Mucosa of rectum (tissue), 2 donors: Measurements from ENCODE around the gene DAPP1.

Source experiments
- H3K27ac ChIP-seq, 2 donors: one replicate each; pipeline ENCODE4 v1.7.0; 2013; ENCODE audit warnings: inconsistent platforms in 2 of 2, low read depth in 2 of 2, low read length in 2 of 2
- H3K27me3 ChIP-seq, 2 donors: one replicate each; pipeline ENCODE4 v1.7.0; 2013; ENCODE audit warnings: low read length in 2 of 2; ENCODE audit not compliant: control insufficient read depth in 2 of 2, insufficient read depth in 2 of 2
- H3K36me3 ChIP-seq, 2 donors: one replicate each; pipeline ENCODE4 v1.7.0; 2013; ENCODE audit warnings: low read length in 2 of 2; ENCODE audit not compliant: control insufficient read depth in 2 of 2, insufficient read depth in 2 of 2
- H3K4me1 ChIP-seq, 2 donors: one replicate each; pipeline ENCODE4 v1.7.0; 2013; ENCODE audit warnings: low read length in 2 of 2, mild to moderate bottlenecking in 1 of 2; ENCODE audit not compliant: control insufficient read depth in 2 of 2, insufficient read depth in 2 of 2
- H3K4me3 ChIP-seq, 2 donors: one replicate each; pipeline ENCODE4 v1.7.0; 2013; ENCODE audit warnings: low read length in 2 of 2
- H3K9ac ChIP-seq, 2 donors: one replicate each; pipeline ENCODE4 v1.7.0; 2013; ENCODE audit warnings: low read length in 2 of 2, low read depth in 1 of 2, mild to moderate bottlenecking in 1 of 2
- H3K9me3 ChIP-seq, 2 donors: one replicate each; pipeline ENCODE4 v1.7.0; 2013; ENCODE audit warnings: low read length in 2 of 2; ENCODE audit not compliant: control insufficient read depth in 2 of 2
- donor health status: healthy.
- donor health status: Normal muscosa, but diverticular disease.

Gene DAPP1

DNA sequence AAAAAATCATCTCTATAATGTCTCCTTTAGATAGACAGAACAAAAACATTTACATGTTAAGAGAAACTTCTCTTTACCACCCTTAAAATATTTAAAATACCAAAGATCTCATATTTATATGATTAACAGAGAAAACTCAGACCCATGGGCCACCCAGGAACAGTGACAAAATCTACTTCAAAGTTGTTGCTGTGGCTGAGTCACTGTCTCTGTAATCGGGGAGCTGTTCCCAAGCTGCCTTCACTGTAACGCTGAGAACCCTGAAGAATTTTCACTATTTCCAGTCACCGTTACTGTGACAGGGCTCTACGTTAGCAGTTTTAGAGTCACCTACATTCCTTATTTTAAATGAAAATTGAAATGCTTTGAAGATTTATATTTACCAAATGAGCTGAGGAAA, 9.0 kb upstream of the DAPP1 start:
- no peak overlapping the region for H3K9ac ChIP-seq
- H3K4me1 ChIP-seq: no peaks in the 10 kb centered on the region
- H3K36me3 ChIP-seq: no peaks in the 10 kb centered on the region
- peaks cover 0 to 2% of the 10 kb centered on the region in 2 donors for H3K27me3 ChIP-seq
- no peaks in the 10 kb centered on the region for H3K9me3 ChIP-seq
- H3K27ac ChIP-seq: no peak overlapping the region
- no peak overlapping the region for H3K4me3 ChIP-seq

DNA sequence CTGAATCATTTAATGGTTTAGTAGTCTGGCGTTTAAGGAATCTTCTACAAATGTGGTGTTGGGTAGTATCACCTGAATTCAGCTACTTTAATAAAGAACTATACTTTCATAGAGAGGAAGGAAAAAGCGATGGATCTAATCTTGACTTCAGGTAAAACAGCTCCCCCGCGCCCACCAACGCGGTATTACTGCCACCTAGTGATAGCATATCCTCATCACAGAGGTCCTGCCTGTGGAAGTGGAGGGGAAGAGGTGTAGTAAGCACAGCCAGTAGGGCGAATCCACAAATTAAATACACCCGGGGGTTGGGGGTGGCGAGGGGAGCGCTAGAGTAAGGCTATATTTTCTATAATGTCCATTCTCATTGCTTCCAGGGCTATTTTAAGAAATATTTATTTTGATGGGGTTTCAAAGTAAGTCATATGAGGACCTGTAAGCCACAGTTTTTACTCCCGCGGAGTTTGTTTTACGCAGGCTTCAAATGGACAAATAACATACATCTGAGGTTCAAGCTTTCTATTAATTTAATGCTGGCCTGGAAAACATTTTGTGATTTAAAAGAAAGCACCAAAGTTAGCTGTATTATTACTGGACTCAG, 8.3 kb upstream of the DAPP1 start:
- no peaks in the 10 kb centered on the region for H3K36me3 ChIP-seq
- H3K9me3 ChIP-seq: no peaks in the 10 kb centered on the region
- no peak overlapping the region for H3K27ac ChIP-seq
- no peaks in the 10 kb centered on the region for H3K4me1 ChIP-seq
- H3K4me3 ChIP-seq: no peak overlapping the region
- no peaks in the 10 kb centered on the region for H3K27me3 ChIP-seq
- no peak overlapping the region for H3K9ac ChIP-seq

DNA sequence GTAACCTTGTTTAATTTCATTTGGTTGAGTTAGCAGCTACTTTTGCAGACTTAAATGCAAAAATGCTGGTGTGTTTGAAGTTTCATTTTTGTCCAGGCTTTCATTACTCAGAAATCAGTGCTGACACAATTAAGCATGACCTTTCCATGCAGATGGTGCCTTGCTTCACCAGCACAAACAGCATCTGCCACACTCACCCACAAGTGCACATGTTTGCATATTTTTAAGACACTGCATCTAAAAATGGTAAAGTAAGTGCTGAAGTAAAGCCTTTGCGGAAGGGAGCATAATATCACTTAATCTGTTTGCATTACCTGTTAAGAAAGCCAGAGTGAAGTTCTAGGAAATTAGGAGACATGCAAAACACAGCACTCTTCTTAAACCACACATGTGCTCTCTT, 7.3 kb upstream of the DAPP1 start:
- H3K4me3 ChIP-seq: no peak overlapping the region
- no peaks in the 10 kb centered on the region for H3K4me1 ChIP-seq
- no peaks in the 10 kb centered on the region for H3K9me3 ChIP-seq
- H3K36me3 ChIP-seq: no peaks in the 10 kb centered on the region
- H3K9ac ChIP-seq: no peak overlapping the region
- no peaks in the 10 kb centered on the region for H3K27me3 ChIP-seq
- H3K27ac ChIP-seq: no peak overlapping the region

DNA sequence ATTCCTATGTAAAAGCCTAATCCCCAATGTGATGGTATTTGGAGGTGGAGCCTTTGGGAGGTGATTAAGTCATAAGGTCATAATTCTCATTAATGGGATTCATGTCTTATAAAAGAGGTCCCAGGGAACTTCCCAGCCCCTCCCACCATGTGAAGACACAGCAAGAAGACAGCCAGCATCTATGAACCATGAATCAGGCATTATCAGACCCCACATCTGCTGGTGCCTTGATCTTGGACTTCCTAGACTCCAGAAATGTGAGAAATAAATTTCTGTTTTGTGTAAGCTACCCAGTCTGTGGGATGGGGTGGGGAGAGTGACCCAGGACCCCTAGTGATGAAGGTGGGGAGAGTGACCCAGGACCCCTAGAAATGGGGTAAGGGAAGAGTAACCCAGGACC, 6.1 kb upstream of the DAPP1 start:
- Histone ChIP-seq H3K36me3 (no peaks in the 10 kb centered on the region), H3K9me3 (no peaks in the 10 kb centered on the region), H3K4me1 (peaks cover 6 to 7% of the 10 kb centered on the region in 2 donors), H3K27ac (no peak overlapping the region), H3K4me3 (no peak overlapping the region), H3K9ac (no peak overlapping the region), H3K27me3 (no peaks in the 10 kb centered on the region)

DNA sequence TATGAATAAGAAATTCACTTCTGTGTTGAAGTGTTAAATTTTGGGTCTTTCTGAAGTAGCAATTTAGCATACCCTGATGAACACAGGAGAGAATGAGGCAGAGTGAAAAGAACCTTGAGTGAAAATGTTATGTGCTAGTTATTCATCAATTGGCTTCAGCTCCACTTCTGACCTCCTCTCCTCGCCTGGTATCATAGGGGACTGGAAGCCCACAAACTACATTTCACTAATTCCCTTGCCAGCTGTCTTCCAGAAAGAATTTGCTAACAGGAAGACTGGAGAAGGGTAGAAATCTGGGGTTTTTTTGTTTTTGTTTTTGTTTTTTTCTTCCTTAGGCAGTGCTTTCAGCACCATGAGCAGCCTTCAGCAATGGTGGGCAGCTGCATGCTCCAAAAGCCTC, 5.5 kb upstream of the DAPP1 start:
- H3K4me1 ChIP-seq: peaks cover 9 to 10% of the 10 kb centered on the region in 2 donors
- H3K27me3 ChIP-seq: no peaks in the 10 kb centered on the region
- H3K9me3 ChIP-seq: no peaks in the 10 kb centered on the region
- H3K9ac ChIP-seq: no peak overlapping the region
- H3K27ac ChIP-seq: no peak overlapping the region
- H3K4me3 ChIP-seq: no peak overlapping the region
- H3K36me3 ChIP-seq: no peaks in the 10 kb centered on the region

DNA sequence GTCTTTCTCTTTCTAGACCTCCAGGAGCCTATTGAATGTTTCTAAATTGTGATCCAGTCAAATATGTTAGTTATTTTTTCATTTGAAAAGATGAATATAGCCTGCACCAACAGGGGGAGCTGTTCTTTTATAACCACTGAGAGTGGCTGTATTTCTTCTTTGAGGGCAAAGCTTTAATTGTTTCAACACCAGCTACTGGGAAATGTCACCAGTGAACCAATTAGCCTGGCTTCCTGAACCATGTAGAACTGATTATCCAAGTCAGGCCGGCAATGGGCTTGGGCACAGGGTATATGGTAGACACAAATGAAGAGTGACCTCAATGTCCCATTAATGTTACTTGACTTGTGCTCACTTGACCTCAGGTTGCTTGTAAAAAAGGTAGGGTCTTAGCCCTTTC, 4.8 kb upstream of the DAPP1 start:
- no peaks in the 10 kb centered on the region for H3K9me3 ChIP-seq
- peaks cover 13 to 14% of the 10 kb centered on the region in 2 donors for H3K4me1 ChIP-seq
- no peak overlapping the region for H3K9ac ChIP-seq
- H3K4me3 ChIP-seq: no peak overlapping the region
- no peaks in the 10 kb centered on the region for H3K36me3 ChIP-seq
- H3K27me3 ChIP-seq: no peaks in the 10 kb centered on the region
- H3K27ac ChIP-seq: no peak overlapping the region

DNA sequence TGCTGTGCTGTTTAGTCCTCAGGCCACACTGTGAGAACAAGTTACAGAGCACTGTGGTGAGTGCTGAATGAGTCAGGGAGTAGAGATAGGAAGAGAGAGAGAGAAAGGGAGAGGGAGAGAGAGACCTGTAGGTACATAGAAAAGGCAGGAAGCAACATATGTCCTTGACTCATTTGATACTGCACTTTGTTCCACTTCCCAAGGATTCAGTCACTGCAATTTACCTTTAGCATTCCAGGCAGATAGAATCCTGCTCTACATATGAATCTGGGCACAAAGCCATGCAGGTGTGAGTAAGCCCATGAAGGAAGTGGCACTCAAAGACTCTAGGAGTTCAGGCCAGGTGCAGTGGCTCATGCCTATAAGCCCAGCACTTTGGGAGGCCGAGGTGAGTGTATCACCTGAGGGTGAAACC, 1.0 kb upstream of the DAPP1 start:
- Histone ChIP-seq H3K4me3 (peak overlapping the region in 1 of 2 donors; percentile 24), H3K9me3 (no peaks in the 10 kb centered on the region), H3K27ac (peak overlapping the region; percentile 53 to 84), H3K9ac (peak overlapping the region in 1 of 2 donors; percentile 28), H3K4me1 (peaks cover 13 to 14% of the 10 kb centered on the region in 2 donors), H3K36me3 (no peaks in the 10 kb centered on the region), H3K27me3 (no peaks in the 10 kb centered on the region)

DNA sequence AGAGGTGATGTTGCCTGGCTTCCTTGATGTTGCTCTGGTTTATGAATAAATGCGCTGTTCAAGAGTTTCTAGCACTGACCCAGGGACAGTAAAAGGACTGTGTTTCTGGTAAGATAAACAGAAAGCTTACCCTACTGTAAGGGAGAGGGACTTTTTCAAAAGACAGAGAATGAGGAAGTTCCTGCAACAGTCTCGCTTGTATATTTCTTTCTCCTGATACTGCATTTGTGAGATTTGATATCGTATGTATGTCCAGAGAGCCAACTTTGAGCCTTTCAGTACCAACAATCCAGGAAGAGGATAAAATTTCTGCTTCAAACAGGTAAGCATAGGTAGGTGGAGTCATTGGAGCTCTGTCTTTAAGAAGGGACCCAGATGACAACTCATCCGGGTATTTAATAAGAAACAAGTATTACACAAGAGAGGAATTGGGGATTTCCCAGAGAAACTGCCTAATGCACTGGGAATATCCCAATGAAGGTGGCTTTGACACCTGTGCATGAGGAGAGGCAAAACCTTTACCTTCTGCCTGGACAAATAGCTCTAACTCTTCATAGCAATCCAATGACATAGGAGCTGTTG, 773 bp downstream of the DAPP1 start:
- H3K27ac ChIP-seq: peak overlapping the region in 1 of 2 donors; percentile 84
- H3K9ac ChIP-seq: peak overlapping the region; percentile 32 to 52
- H3K27me3 ChIP-seq: no peaks in the 10 kb centered on the region
- no peaks in the 10 kb centered on the region for H3K36me3 ChIP-seq
- H3K4me1 ChIP-seq: peaks cover 13 to 14% of the 10 kb centered on the region in 2 donors
- H3K9me3 ChIP-seq: no peaks in the 10 kb centered on the region
- H3K4me3 ChIP-seq: peak overlapping the region; percentile 61 to 76

DNA sequence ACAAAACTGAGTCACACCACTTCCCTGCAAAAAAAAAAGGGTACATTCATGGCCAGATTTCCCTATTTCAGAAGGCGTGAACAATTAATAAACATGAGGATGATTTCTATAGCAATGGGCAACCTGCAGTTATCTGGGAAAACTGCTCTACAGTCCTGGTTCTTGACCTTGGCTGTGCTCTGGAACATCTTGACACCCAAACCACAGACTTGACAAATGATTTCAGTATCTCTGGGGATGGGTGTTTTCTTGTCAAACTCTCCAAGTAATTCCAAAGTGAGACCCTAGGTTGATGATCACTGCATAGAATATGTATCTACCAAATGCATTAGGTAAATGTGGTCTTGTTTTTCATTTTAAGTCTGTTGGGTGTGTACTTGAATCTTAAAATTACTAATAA, 2.0 kb downstream of the DAPP1 start:
- Histone ChIP-seq H3K9ac (no peak overlapping the region), H3K27me3 (no peaks in the 10 kb centered on the region), H3K27ac (no peak overlapping the region), H3K4me3 (peak overlapping the region in 1 of 2 donors; percentile 32), H3K9me3 (no peaks in the 10 kb centered on the region), H3K36me3 (no peaks in the 10 kb centered on the region), H3K4me1 (peaks cover 13 to 14% of the 10 kb centered on the region in 2 donors)

DNA sequence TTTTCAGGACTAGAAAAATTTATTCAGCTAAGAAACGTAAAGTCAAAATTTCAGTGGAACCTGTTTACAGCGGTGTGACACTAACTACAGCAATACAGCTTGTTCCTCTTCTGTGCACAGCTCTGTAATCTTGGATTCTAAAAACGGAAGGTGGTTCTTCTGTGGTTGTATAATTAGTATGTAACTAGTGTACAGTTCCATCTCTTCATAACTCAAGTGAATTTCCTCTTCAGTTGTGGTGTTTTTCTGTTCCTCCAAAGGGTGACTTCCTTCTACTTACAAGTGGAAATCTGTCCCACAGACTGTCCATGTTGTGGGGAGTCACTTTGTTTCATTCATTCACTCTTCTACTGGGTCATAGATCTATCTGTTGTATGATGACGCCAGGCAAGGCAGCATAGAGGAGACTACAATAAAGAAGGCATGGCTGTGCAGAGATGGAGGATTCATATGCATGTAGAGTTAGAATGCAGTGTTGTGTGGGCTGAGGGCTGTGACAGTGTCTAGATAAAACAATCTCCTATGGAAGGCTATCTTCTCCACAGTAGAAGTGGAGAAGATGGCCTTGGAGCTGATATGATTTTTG, 5.4 kb downstream of the DAPP1 start:
- Histone ChIP-seq H3K27me3 (no peaks in the 10 kb centered on the region), H3K36me3 (no peaks in the 10 kb centered on the region), H3K4me1 (no peaks in the 10 kb centered on the region), H3K27ac (peak overlapping the region in 1 of 2 donors; percentile 52), H3K9ac (no peak overlapping the region), H3K9me3 (no peaks in the 10 kb centered on the region), H3K4me3 (no peak overlapping the region)
